H7 (cell line): ENCODE results near the gene AMPH. TPM values are rescaled to one million over a fixed set of nuclear protein-coding genes. Genes with fewer than 3 reads are reported as not detected.

Source experiments
- DNase-seq: peaks from one replicate; pipeline ENCODE4 v3.0.0; 2012
- H3K27me3 ChIP-seq: 2 replicates; pipeline ENCODE4 v1.6.0; 2011; ENCODE audit warnings: mild to moderate bottlenecking, low read length; ENCODE audit not compliant: control insufficient read depth, insufficient read depth
- H3K36me3 ChIP-seq: replicated peaks from 2 replicates; pipeline ENCODE4 v1.5.1; 2011; ENCODE audit warnings: low read length; ENCODE audit not compliant: control insufficient read depth, insufficient read depth
- H3K4me3 ChIP-seq: 2 replicates; pipeline ENCODE4 v1.5.1; 2011; ENCODE audit warnings: low read depth, mild to moderate bottlenecking, control low read depth, low read length, moderate library complexity; ENCODE audit not compliant: insufficient read depth
- total RNA-seq: library from RNA; depleted of rRNA; stranded (reverse); fragments of >200 nt; shearing (Covaris generic); gene quantifications from 2 replicates; pipeline ENCODE4 v1.2.3, GENCODE V29; 2014; rRNA removed

The AMPH gene
- 2.3 and 2.8 TPM in 2 replicates for total RNA-seq

- H3K36me3 ChIP-seq: no peaks in the 10 kb centered on the region
- DNase-seq: peak; percentile 89
- peak within 1 kb of the TSS; percentile 59 for H3K4me3 ChIP-seq
- peaks cover 34% of the 10 kb centered on the region for H3K27me3 ChIP-seq
Measured at GRCh38 chr7:38630720-38631673, at the start of gene AMPH. Gene AMPH, minus strand, starts transcription at chr7:38631373. Its CDS starts 22 bp downstream, at chr7:38631351.

- DNase-seq: no peak
- Histone ChIP-seq H3K27me3 (no peaks in the 10 kb centered on the region), H3K4me3 (no peak overlapping the region), H3K36me3 (no peaks in the 10 kb centered on the region)
Measured at GRCh38 chr7:38679419-38679818, 48.2 kb upstream of the AMPH start.

GRCh38 chr7:38678698-38679054, 47.5 kb upstream of the AMPH start:
- Histone ChIP-seq H3K36me3 (no peaks in the 10 kb centered on the region), H3K27me3 (no peaks in the 10 kb centered on the region), H3K4me3 (no peak overlapping the region)
- no peak for DNase-seq

GRCh38 chr7:38677981-38678697, 47.0 kb upstream of the AMPH start:
- Histone ChIP-seq H3K27me3 (no peaks in the 10 kb centered on the region), H3K36me3 (no peaks in the 10 kb centered on the region), H3K4me3 (no peak overlapping the region)
- DNase-seq: no peak

GRCh38 chr7:38675494-38676106, 44.4 kb upstream of the AMPH start:
- DNase-seq: no peak
- no peaks in the 10 kb centered on the region for H3K36me3 ChIP-seq
- no peaks in the 10 kb centered on the region for H3K27me3 ChIP-seq
- no peak overlapping the region for H3K4me3 ChIP-seq

- no peaks in the 10 kb centered on the region for H3K27me3 ChIP-seq
- no peak for DNase-seq
- no peak overlapping the region for H3K4me3 ChIP-seq
- H3K36me3 ChIP-seq: no peaks in the 10 kb centered on the region
Measured at GRCh38 chr7:38674513-38674912, 43.3 kb upstream of the AMPH start.

- no peak for DNase-seq
Measured at GRCh38 chr7:38673795-38674194, 42.6 kb upstream of the AMPH start.

GRCh38 chr7:38671911-38672905, 41.0 kb upstream of the AMPH start:
- H3K36me3 ChIP-seq: no peaks in the 10 kb centered on the region
- no peak for DNase-seq
- H3K27me3 ChIP-seq: no peaks in the 10 kb centered on the region
- H3K4me3 ChIP-seq: no peak overlapping the region

More at GRCh38 chr7:38673795-38674194, 42.6 kb upstream of the AMPH start:
- no peaks in the 10 kb centered on the region for H3K36me3 ChIP-seq
- H3K4me3 ChIP-seq: no peak overlapping the region
- H3K27me3 ChIP-seq: no peaks in the 10 kb centered on the region

GRCh38 chr7:38669965-38670520, 38.9 kb upstream of the AMPH start:
- H3K4me3 ChIP-seq: no peak overlapping the region
- no peaks in the 10 kb centered on the region for H3K27me3 ChIP-seq
- no peaks in the 10 kb centered on the region for H3K36me3 ChIP-seq
- DNase-seq: no peak

GRCh38 chr7:38664972-38665371, 33.8 kb upstream of the AMPH start:
- H3K36me3 ChIP-seq: no peaks in the 10 kb centered on the region
- H3K27me3 ChIP-seq: no peaks in the 10 kb centered on the region
- no peak overlapping the region for H3K4me3 ChIP-seq
- no peak for DNase-seq

- Histone ChIP-seq H3K36me3 (no peaks in the 10 kb centered on the region), H3K27me3 (no peaks in the 10 kb centered on the region), H3K4me3 (no peak overlapping the region)
- DNase-seq: peak; percentile 59
Measured at GRCh38 chr7:38660427-38661099, 29.4 kb upstream of the AMPH start.

GRCh38 chr7:38659931-38660330, 28.8 kb upstream of the AMPH start:
- no peak overlapping the region for H3K4me3 ChIP-seq
- no peaks in the 10 kb centered on the region for H3K36me3 ChIP-seq
- no peak for DNase-seq
- H3K27me3 ChIP-seq: no peaks in the 10 kb centered on the region

GRCh38 chr7:38658921-38659320, 27.7 kb upstream of the AMPH start:
- H3K27me3 ChIP-seq: no peaks in the 10 kb centered on the region
- no peak overlapping the region for H3K4me3 ChIP-seq
- H3K36me3 ChIP-seq: no peaks in the 10 kb centered on the region
- no peak for DNase-seq
